GM19023 (cell line): ENCODE measurements around the gene IPO13.
A peak's percentile ranks its signal among the peaks of the same experiment; 100 is the strongest.

Experiments
- ATAC-seq: cut with Tn5 transposase; IDR thresholded peaks from one replicate; pipeline ENCODE4 v1.9.1; 2021; ENCODE audit warnings: mild to moderate bottlenecking, moderate library complexity; ENCODE audit not compliant: unreplicated experiment

The IPO13 gene

DNA sequence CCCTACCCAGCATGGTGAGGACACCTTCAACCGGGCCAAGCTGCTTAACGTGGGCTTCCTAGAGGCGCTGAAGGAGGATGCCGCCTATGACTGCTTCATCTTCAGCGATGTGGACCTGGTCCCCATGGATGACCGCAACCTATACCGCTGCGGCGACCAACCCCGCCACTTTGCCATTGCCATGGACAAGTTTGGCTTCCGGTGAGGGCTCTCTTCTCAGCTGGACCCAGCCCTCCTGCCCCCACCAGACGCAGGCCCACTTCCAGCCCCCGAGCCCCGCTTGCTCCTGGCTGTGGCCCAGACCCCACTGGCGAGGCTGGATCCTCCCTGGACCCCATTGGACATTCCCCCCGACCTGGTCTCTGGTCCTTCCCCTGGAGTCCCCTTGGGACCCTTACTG is 38.1 kb downstream of the IPO13 start:
- no peak for ATAC-seq

DNA sequence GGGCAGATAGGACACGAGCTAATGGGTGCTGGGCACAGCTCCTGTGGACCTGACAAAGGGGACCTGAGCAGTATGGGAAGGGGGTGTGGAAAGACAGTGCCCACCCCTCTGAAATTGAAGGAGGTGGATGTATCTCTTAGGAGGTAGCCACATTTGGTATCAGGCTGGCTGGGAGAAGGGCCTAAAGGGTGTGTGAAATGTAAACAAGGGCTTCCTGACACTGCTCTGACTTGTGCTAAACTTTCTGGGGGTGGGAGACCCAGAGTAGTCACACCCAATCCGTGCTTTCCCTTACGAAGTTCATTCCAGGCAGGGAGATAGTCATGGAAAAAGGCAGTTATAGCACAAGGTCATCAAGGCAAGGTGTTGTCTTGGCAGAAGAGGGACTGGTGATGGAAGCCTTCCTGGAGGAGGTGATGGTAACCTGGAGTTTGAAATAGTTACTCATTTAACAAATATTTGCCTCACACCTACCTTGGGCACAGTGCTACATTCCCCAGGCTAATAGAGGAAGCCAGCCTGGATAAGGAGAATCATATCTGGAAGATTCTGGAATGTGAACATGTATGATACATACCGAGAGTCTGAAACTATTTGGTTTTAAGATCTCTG is 39.3 kb downstream of the IPO13 start:
- no peak for ATAC-seq

- no peak for ATAC-seq
Measured at GRCh38 chr1:43986712-43987111, 40.0 kb downstream of the IPO13 start.

- ATAC-seq = no peak
Measured at GRCh38 chr1:43987159-43987902, 40.6 kb downstream of the IPO13 start.

DNA sequence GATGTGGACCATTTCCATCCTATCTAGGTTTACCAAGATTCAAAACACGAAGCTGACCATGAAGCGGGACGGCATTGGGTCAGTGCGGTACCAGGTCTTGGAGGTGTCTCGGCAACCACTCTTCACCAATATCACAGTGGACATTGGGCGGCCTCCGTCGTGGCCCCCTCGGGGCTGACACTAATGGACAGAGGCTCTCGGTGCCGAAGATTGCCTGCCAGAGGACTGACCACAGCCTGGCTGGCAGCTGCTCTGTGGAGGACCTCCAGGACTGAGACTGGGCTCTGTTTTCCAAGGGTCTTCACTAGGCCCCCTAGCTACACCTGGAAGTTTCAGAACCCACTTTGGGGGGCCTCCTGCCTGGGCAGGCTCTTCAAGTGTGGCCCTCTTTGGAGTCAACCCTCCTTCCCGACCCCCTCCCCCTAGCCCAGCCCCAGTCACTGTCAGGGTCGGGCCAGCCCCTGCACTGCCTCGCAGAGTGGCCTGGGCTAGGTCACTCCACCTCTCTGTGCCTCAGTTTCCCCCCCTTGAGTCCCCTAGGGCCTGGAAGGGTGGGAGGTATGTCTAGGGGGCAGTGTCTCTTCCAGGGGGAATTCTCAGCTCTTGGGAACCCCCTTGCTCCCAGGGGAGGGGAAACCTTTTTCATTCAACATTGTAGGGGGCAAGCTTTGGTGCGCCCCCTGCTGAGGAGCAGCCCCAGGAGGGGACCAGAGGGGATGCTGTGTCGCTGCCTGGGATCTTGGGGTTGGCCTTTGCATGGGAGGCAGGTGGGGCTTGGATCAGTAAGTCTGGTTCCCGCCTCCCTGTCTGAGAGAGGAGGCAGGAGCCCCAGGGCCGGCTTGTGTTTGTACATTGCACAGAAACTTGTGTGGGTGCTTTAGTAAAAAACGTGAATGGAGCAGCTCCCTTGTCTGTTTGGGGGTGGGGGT is 43.8 kb downstream of the IPO13 start:
- ATAC-seq = no peak

GRCh38 chr1:43991200-43991475 is 44.4 kb downstream of the IPO13 start:
- no peak for ATAC-seq

DNA sequence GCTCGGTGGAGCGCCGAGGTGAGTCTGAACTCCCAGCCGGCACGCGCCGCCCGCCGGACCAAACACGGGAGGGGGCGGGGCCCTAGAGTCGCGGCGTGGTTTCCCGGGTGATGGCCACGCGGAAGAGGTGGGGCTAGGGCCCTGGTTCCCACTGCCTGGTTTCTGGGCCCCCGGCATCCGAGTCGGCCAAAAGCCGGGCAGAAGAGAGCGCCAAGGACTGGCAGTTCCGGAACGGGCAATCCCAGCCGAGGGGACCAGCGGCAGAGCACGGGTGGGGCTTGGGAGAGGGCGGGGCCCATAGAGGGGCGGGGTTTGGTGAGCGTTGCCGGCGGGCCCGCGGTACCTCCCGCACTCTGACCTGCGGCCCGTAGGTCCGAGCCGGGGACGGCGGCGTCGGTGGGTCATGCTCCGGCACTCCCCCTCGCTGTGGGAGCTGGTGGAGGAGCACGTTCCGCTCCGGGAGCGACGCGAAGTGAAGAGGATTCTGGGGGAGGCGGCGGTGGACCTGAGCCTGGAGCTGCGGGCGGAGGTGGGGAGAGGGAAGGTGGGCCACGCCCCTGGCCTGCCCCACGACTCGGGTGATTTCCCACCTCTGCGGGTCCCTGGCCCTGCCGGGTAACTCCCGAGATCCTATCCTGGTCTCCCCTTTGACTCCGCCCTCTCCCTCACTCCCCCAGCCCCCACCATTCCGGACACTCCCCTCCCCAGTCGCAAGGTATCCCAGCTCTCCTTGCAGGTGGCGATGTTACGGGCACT is 44.9 kb downstream of the IPO13 start, which contains the start of gene CCDC24:
Gene CCDC24, plus strand, starts transcription at position 124 of the 756 bp plus-strand sequence. Its CDS starts 280 bp downstream, at position 404.
- ATAC-seq = peak; percentile 81

GRCh38 chr1:43992232-43992995 is 45.7 kb downstream of the IPO13 start:
- ATAC-seq = no peak

DNA sequence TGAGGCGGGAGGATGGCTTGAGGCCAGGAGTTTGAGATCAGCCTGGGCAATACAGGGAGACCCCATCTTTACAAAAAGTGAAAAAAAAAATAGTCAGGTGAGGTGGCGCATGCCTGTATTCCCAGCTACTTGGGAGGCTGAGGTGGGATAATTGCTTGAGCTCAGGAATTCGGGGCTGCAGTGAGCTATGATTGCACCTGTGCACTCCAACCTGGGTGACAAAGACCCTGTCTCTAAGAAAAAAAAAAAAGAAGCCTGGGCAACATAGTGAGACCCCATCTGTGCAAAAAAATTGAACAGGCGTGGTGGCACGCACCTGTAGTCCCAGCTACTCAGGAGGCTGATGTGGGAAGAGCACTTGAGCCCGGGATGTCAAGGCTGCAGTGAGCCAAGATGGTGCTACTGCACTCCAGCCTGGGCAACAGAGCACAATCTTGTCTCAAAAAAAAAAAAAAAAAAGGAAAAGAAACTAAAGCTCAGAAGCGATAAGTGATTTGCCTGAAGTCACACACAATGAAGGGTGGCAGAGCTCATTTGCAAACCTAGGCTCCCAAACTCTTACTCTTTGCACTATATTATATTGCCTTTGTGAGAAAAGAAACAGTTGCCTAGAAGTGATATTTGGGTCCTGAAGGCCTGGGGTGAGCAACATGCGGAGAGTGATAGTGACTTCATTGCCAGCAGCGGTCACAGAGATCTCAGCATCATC is 46.6 kb downstream of the IPO13 start:
- no peak for ATAC-seq

GRCh38 chr1:43994071-43994470 is 47.3 kb downstream of the IPO13 start:
- no peak for ATAC-seq

GRCh38 chr1:43994794-43995790 is 48.3 kb downstream of the IPO13 start:
- no peak for ATAC-seq

- ATAC-seq = no peak
Measured at GRCh38 chr1:43995984-43996732, 49.4 kb downstream of the IPO13 start.

DNA sequence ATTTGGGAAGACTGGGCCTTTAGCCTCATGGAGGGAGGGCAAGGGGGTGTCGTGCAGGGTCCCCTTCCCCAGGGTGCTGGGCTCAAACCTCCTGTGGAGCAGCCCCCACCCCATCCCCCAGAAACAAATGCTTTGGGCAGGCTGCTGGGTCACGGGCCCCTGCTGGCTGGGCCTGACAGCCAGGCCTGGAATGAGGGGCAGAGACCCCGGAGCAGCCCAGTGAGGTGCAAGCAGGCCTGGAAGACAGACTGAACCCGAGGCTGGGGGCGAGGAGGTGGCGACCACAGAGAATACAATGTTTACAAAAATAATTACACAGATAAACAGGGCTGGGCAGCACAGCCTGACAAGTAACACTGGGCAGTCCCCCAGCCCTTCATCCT is 50.0 kb downstream of the IPO13 start:
- ATAC-seq = no peak

DNA sequence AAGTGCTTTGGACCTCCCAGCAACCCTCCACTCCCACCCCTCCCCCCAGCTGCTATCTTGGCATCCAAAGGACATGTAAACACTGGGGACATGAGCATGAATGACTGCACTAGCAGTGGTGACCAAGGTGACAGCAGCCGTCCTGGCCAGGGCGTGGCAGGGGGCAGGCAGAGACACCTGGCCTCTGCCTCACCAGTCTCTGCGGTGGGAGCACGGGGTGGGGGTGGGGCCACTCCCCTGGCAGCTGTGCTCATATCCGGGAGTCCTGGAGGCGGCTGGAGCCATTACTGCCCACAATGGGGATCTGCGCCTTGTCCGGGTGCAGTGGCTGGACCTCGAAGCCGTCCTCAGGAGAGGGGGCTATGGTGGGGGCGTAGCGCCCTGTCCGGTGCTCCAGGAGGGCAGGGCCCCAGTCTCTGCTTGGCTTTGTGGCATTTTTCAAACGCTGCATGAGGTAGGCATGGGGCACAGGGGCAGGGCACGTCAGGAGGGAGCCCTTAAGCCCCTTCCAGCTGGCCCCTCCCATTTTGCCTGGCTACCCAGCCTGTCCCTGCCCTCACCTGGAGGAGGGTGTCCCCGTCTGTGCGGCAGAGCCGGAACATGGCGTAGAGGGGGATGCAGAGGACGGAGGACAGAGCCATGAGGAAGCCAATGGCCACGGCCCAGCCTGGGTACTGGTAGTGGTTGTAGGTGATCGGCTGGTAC is 50.7 kb downstream of the IPO13 start:
- ATAC-seq = no peak

- ATAC-seq = no peak
Measured at GRCh38 chr1:43998000-43998378, 51.2 kb downstream of the IPO13 start.

DNA sequence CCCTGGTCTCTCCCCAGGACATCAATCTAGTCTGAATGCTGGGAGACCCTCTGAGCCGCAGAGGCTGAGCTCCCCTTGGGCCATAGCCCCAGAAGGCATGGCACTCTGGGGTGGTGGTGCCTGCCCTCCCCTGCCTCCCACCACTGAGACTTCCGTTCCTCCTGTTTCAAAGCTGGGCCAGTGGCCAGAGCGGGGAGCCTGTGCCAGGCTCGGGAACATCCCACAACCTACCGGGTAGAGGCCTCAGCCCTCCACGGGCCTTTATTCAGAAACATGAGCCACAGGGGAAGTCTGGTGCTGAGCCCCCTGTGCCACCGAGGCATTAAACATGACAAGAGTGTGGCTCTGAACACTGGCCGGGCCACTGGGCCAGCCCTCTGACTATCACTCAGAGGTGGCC is 52.7 kb downstream of the IPO13 start:
- no peak for ATAC-seq

DNA sequence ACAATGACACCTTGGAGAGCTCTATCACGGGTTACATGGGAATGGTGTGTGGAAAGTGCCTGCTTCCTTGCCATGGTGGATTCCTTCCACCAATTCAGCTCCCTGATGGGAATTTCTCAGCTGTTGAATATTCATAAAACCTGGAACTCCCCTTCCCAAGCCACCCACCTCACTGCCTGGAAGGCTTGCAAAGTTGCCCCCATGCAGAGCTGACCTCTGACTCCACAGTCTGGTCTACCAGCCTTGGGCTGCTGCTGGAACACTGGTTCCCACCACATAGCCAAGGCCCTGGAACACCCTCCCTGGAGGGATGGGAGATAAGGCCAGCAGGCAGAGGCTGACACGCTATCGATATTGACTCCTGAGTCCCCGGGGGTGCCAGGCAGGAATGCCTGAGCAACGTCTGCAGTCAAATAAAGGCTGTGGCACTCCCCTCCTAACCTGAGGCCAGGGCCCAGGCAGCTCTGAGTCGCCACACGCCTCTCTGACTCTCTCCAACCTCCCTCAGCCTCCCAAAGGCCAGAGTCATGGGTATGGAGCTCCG is 53.4 kb downstream of the IPO13 start:
- no peak for ATAC-seq
